DND-41 (cell line): Measurements from ENCODE around the gene AKT3.
"Not testable (repeated sequence)": the region's sequence is repeated elsewhere in the genome, so short reads cannot be mapped to it uniquely, and the experiment has no call there.

ENCODE experiments used
- ATAC-seq: fragments of 200-7000 bp; cut with Tn5 transposase; 3 replicates; pipeline ENCODE4 v1.9.1; 2021; ENCODE audit warnings: low read depth; ENCODE audit not compliant: insufficient read depth
- DNase-seq: peaks from one replicate; pipeline ENCODE4 v3.0.0-alpha.2; 2020
- H2AFZ ChIP-seq: 2 replicates; pipeline ENCODE4 v1.6.0; 2012; ENCODE audit warnings: low read depth, low read length
- H3K27ac ChIP-seq: 2 replicates; pipeline ENCODE4 v1.5.1; 2012; ENCODE audit warnings: low read length, inconsistent platforms
- H3K27me3 ChIP-seq: fragments of 200-600 bp; sonication (generic); 2 replicates; pipeline ENCODE4 v1.6.0; 2012; ENCODE audit warnings: low read length, mild to moderate bottlenecking, inconsistent platforms; ENCODE audit not compliant: insufficient read depth, poor library complexity
- H3K36me3 ChIP-seq: 2 replicates; pipeline ENCODE4 v1.5.1; 2012; ENCODE audit warnings: low read length, inconsistent platforms; ENCODE audit not compliant: insufficient read depth
- H3K4me1 ChIP-seq: 2 replicates; pipeline ENCODE4 v1.5.1; 2012; ENCODE audit warnings: mild to moderate bottlenecking, low read length; ENCODE audit not compliant: insufficient read depth
- H3K4me2 ChIP-seq: 2 replicates; pipeline ENCODE4 v1.6.0; 2012; ENCODE audit warnings: mild to moderate bottlenecking, moderate library complexity, low read length, inconsistent platforms; ENCODE audit not compliant: insufficient read depth
- H3K4me3 ChIP-seq, 2 experiments: fragments of 200-600 bp in 1 of 2; shearing (Covaris generic) in 1 of 2; 2 replicates each; pipeline ENCODE4 v1.5.1; 2012 to 2016; ENCODE audit warnings: inconsistent platforms in 2 of 2, low read length in 2 of 2, mild to moderate bottlenecking in 2 of 2, low read depth in 1 of 2, moderate library complexity in 1 of 2
- H3K79me2 ChIP-seq: 2 replicates; pipeline ENCODE4 v1.6.0; 2012; ENCODE audit warnings: low read length, inconsistent platforms; ENCODE audit not compliant: insufficient read depth
- H3K9ac ChIP-seq: 2 replicates; pipeline ENCODE4 v1.6.0; 2012; ENCODE audit warnings: low read depth, mild to moderate bottlenecking, inconsistent platforms, low read length, moderate library complexity
- H3K9me3 ChIP-seq: 2 replicates; pipeline ENCODE4 v1.5.1; 2012; ENCODE audit warnings: low read length, moderate library complexity, mild to moderate bottlenecking, inconsistent platforms; ENCODE audit not compliant: insufficient read depth, severe bottlenecking
- H4K20me1 ChIP-seq: 2 replicates; pipeline ENCODE4 v1.6.0; 2012; ENCODE audit warnings: low read length; ENCODE audit not compliant: insufficient read depth
- EZH2 ChIP-seq: IDR thresholded peaks from 3 replicates; pipeline ENCODE4 v1.6.1; 2012; ENCODE audit warnings: borderline replicate concordance, low read depth, mild to moderate bottlenecking, moderate library complexity, low read length, inconsistent platforms; ENCODE audit not compliant: severe bottlenecking
- TF ChIP-seq, protein P1 (sequence below): IDR thresholded peaks from 2 replicates; pipeline ENCODE4 v1.5.1; 2012; ENCODE audit warnings: borderline replicate concordance, low read length, moderate library complexity, mild to moderate bottlenecking; ENCODE audit not compliant: poor library complexity, severe bottlenecking; ENCODE audit errors: extremely low read depth

AKT3 gene

DNA sequence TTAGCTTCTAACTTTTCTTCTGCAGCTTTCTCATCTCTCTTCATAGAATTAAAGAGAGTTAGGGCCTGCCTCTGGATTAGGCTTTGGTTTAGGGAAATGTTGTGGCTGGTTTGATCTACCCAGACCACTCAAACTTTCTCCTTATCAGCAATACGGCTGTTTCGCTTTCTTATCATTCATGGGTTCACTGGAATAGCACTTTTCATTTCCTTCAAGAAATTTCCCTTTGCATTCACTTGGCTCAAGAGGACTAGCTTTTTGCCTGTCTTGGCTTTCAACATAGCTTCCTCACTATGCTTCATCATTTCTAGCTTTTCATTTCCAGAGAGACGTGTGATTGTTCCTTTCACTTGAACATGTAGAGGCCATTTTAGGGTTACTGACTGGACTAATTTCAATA is 59.6 kb downstream of the AKT3 start:
- H3K9ac ChIP-seq: no peak overlapping the region
- H3K79me2 ChIP-seq: peaks cover 13% of the 10 kb centered on the region; the same call in 1 of the 2 replicates

DNA sequence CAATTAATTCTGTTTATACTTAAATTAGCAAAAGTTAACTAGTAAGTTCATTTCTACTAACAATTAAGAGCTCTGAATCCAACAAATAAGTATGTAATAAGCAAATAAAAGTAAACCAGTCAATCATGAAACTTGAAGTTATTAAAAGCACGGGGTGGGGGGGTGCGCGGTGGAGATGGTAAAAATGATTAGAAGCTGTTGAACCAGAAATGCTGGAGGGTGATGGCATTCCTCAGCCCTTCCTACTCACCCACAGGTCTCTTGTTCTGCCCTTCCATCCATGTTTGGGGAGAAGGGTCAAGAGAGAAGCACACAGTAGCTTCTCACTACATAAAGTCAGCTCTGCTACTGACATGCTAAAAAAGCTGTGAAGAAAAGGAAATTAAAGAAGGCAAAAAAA is 63.5 kb downstream of the AKT3 start:
- DNase-seq: no peak
- Histone ChIP-seq H3K27me3 (no peaks in the 10 kb centered on the region), H3K4me3 (no peak overlapping the region), H4K20me1 (peaks cover 3% of the 10 kb centered on the region; the same call in 1 of the 2 replicates), H3K4me2 (no peak overlapping the region), H3K36me3 (no peaks in the 10 kb centered on the region), H3K27ac (no peak overlapping the region), H3K79me2 (peaks cover 13% of the 10 kb centered on the region; the same call in 1 of the 2 replicates), H3K9ac (no peak overlapping the region), H3K4me1 (no peaks in the 10 kb centered on the region), H3K9me3 (no peaks in the 10 kb centered on the region), H2AFZ (no peak overlapping the region)
- ATAC-seq: no peak
- TF ChIP-seq, protein P1, sequence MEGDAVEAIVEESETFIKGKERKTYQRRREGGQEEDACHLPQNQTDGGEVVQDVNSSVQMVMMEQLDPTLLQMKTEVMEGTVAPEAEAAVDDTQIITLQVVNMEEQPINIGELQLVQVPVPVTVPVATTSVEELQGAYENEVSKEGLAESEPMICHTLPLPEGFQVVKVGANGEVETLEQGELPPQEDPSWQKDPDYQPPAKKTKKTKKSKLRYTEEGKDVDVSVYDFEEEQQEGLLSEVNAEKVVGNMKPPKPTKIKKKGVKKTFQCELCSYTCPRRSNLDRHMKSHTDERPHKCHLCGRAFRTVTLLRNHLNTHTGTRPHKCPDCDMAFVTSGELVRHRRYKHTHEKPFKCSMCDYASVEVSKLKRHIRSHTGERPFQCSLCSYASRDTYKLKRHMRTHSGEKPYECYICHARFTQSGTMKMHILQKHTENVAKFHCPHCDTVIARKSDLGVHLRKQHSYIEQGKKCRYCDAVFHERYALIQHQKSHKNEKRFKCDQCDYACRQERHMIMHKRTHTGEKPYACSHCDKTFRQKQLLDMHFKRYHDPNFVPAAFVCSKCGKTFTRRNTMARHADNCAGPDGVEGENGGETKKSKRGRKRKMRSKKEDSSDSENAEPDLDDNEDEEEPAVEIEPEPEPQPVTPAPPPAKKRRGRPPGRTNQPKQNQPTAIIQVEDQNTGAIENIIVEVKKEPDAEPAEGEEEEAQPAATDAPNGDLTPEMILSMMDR: no peak
- TF ChIP-seq EZH2: no peak

More for the DNA sequence above, 59.6 kb downstream of the AKT3 start:
- Histone ChIP-seq H2AFZ (no peak overlapping the region), H3K4me1 (no peaks in the 10 kb centered on the region), H4K20me1 (peaks cover 6% of the 10 kb centered on the region; the same call in 1 of the 2 replicates), H3K4me3 (no peak overlapping the region), H3K27ac (no peak overlapping the region), H3K36me3 (no peaks in the 10 kb centered on the region), H3K4me2 (no peak overlapping the region), H3K9me3 (no peaks in the 10 kb centered on the region), H3K27me3 (no peaks in the 10 kb centered on the region)
- DNase-seq (no peak), ATAC-seq (no peak)
- TF ChIP-seq, protein P1: no peak
- TF ChIP-seq EZH2: no peak

DNA sequence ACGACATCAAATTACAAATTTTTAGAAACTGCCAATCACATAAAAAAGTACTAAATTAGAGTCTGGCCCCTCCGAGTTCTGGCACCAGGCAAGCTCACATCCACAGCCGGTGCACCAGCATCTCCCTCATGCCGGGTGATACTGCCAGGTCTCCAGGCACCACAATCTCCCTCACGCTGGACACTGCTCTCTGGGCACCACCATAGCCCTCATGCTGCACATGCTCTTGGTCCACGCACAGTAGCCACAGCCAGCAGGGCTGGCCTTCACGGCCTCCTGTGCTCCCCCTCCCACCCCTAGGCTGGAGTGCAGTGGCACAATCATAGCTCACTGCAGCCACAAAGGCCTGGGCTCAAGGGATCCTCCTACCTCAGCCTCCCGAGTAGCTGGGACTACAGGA is 65.5 kb downstream of the AKT3 start:
- H3K27me3 ChIP-seq: no peaks in the 10 kb centered on the region
- no peak overlapping the region for H3K27ac ChIP-seq
- H2AFZ ChIP-seq: no peak overlapping the region
- H3K36me3 ChIP-seq: no peaks in the 10 kb centered on the region
- no peaks in the 10 kb centered on the region for H3K9me3 ChIP-seq
- no peak overlapping the region for H3K4me2 ChIP-seq
- DNase-seq (no peak), ATAC-seq (no peak)
- peaks cover 9% of the 10 kb centered on the region; the same call in 1 of the 2 replicates for H3K79me2 ChIP-seq
- no peak overlapping the region for H3K4me3 ChIP-seq
- peaks cover 3% of the 10 kb centered on the region; the same call in 1 of the 2 replicates for H4K20me1 ChIP-seq
- TF ChIP-seq, protein P1: no peak
- TF ChIP-seq EZH2: no peak
- H3K4me1 ChIP-seq: no peaks in the 10 kb centered on the region
- no peak overlapping the region for H3K9ac ChIP-seq

DNA sequence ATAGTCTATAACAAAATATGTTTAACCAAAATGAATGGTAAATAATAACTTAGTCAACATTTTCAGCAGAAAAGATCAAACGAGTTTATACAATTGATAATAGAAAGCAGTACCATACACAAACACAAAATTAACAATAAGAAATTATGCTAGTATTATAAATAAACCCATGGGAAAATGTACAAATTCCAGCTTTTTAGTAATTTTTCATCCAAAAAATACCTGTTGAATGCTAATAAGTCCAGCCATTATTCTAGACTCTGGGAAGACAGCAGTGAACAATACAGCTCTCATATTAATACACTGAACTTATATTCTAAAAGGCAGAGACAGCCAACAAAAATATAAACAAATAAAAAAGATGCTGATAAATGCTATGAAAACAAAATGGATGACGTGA is 66.3 kb downstream of the AKT3 start:
- no peak overlapping the region for H3K4me3 ChIP-seq
- DNase-seq (no peak), ATAC-seq (no peak)
- H3K4me2 ChIP-seq: no peak overlapping the region
- H3K9me3 ChIP-seq: no peaks in the 10 kb centered on the region
- peaks cover 9% of the 10 kb centered on the region; the same call in 1 of the 2 replicates for H3K79me2 ChIP-seq
- no peaks in the 10 kb centered on the region for H3K36me3 ChIP-seq
- H3K4me1 ChIP-seq: no peaks in the 10 kb centered on the region
- no peak overlapping the region for H3K27ac ChIP-seq
- TF ChIP-seq EZH2: no peak
- TF ChIP-seq, protein P1: no peak
- H3K27me3 ChIP-seq: no peaks in the 10 kb centered on the region
- H3K9ac ChIP-seq: no peak overlapping the region
- peaks cover 3% of the 10 kb centered on the region; the same call in 1 of the 2 replicates for H4K20me1 ChIP-seq
- no peak overlapping the region for H2AFZ ChIP-seq

DNA sequence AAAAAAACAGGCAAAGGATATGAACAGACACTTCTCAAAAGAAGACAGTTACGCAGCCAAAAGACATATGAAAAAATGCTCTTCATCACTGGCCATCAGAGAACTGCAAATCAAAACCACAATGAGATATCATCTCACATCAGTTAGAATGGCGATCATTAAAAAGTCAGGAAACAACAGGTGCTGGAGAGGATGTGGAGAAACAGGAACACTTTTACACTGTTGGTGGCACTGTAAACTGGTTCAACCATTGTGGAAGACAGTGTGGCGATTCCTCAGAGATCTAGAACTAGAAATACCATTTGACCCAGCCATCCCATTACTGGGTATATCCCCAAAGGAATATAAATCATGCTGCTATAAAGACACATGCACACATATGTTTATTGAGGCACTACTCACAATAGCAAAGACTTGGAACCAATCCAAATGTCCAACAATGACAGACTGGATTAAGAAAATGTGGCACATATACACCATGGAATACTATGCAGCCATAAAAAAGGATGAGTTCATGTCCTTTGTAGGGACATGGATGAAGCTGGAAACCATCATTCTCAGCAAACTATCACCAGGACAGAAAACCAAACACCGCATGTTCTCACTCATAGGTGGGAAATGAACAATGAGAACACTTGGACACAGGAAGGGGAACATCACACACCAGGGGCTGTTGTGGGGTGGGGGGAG is 77.5 kb downstream of the AKT3 start:
- H3K36me3 ChIP-seq, H3K4me3 ChIP-seq, H3K4me1 ChIP-seq, H4K20me1 ChIP-seq, H2AFZ ChIP-seq, DNase-seq, H3K9me3 ChIP-seq, H3K27me3 ChIP-seq, H3K9ac ChIP-seq, H3K79me2 ChIP-seq, ATAC-seq, H3K4me2 ChIP-seq, H3K27ac ChIP-seq: not testable (repeated sequence)
